NCI-H2196 (cell line): ENCODE data around the gene HDAC10.

Experiments used
- DNase-seq: peaks from one replicate; lab custom pipeline; 2025; ENCODE audit not compliant: unreplicated experiment; lab: John Stamatoyannopoulos, UW

Gene HDAC10

DNA sequence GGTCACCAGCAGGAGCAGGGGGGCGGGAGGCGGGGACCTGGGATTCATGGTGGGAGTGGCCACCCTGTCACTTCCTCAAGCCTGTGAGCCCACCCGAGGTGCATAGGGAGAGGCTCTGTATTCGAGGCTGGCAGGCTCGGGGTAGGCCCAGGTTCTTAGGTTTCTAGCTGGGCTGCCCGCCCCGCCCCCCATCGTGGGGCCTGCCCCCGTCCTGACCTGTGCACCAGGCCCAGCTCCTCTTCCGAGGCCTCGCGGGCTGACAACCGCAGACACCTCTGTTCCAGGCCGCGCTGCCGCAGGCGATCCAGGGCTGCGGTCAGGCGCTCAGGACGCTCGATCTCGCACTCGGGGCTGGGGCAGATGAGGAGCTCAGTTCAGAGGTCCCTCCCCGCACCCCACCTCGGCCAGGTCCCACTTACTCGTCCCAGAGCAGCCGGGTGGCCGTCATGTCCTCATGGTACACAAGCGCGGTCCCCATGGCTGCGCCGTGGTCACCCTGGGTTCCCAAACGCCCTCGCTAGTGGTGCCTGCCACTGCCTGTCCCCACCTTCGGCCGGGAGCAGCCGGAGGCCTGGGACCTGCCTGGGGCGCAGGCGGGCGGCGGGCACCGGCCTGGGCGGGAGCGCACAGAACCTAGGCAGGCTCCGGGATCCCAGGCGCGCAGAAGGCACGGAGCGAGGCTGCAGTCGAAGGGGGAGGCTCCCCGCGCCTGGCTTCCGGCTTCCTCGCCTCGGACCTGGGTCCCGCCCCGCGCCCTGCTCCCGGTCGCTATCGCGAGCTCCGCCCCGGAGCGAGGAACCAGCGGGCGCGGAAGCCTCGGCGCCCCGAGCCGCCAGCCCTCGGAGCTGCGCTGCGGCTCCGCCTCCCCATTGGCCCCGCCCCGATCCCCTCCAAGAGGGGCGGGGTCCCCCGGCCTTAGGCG, at the start of gene HDAC10:
HDAC10 (minus strand) TSS at position 711 of the 922 bp plus-strand sequence; CDS start at position 478, 233 bp downstream.
- peak; percentile 53 for DNase-seq

- DNase-seq = no peak
Measured at GRCh38 chr22:50300620-50301257, 49.7 kb upstream of the HDAC10 start.

- DNase-seq = no peak
Measured at GRCh38 chr22:50299785-50300619, 48.9 kb upstream of the HDAC10 start.

DNA sequence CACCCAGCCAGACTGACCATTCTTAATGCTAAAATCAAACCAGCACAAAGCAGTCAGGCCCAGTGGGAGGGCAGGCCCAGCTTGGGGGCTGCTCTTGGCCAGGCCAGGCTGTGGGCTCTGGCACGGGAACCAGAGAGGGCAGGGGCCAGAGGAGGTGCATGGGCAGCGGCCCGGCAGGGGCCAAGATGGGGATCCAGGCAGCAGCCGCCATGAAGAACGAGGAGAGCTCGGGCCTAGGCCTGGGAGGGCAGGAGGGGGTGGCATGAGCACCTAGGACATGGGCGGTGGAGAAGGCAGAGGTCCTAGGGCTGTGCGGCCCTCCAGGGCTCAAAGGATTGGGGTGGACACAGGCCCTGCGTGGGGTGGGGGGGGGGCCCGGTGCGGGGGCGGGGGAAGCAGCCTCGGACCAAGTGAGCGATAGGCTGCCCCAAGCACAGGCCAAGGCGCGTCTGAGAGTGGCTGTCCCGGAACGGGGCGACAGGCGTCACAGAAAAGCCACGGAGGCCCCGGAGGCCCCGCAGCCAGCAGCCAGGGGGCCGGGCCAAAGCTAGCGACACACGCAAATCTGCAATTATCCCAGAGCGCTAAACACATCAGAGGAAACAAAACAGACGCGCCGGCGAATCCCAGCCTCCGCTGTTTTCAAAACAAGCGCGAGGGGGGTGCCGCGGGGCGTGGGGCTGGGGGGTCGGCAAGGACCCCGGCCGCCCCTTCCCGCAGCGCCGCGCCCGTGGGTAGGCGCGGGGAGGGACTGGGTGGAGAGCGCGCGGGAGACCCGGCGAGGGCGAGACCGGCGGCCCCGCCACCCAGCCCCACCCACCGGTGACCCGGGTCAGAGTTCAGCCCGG, 48.1 kb upstream of the HDAC10 start:
- DNase-seq = no peak

GRCh38 chr22:50298266-50298637, 47.2 kb upstream of the HDAC10 start:
- no peak for DNase-seq

GRCh38 chr22:50297510-50298265, 46.6 kb upstream of the HDAC10 start:
- DNase-seq = no peak

GRCh38 chr22:50296658-50297490, 45.8 kb upstream of the HDAC10 start:
- no peak for DNase-seq

DNA sequence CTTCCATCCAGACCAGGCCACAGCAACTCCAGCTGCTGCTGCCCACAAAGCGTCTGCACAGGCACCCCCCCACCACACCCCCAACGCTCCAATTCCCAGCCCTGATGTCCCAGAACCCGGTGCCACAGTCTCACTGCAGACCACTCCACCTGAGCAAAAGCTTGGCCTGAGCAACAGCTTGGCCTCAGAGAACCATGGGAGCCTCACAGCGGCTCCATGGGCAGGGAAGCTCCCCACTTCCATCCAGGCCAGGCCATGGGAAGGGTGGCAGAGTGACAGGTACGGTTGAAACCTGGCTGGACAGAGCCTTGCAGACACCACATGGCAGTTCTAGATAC, 43.2 kb upstream of the HDAC10 start:
- DNase-seq = no peak

- no peak for DNase-seq
Measured at GRCh38 chr22:50293441-50294318, 42.6 kb upstream of the HDAC10 start.

GRCh38 chr22:50292643-50293440, 41.8 kb upstream of the HDAC10 start:
- DNase-seq = no peak

GRCh38 chr22:50289942-50290630, 39.0 kb upstream of the HDAC10 start:
- DNase-seq = no peak

DNA sequence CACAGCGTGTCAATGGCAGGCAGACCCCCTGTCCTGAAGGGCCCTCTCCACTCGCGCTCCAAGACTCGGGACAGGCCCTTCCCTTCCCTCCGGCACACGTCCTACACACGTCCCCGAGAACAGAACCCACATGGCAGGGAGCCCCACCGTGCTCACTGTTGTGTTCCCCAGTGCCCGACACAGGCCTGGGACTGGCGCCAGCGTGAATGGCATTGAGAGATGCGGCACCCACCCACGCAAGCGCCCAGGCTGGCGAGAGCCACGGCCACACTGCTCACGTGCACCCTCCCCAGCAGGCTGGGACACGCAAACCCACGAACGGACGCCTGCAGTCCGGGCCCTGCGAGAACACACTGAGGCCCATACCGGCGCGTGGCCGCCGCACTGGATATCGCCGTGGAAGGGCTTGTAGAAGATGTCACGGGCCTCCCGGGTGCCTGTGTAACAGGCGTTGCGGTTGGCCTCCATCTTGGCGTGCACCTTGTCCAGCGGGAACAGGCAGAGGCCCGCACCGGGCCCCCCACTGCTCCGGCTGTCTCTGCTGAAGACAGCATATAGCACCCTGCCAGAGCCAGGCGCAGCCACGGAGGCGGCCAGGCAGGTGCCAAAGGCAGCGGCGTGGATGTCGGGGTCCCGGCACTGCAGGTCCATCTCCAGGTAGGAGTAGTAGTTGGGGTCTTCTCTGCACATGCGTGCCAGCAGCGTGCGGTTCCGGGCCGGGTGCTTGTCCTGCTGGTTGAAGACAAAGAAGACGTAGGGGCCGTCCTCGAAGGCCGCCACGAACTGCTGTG, 38.3 kb upstream of the HDAC10 start:
- DNase-seq = no peak

DNA sequence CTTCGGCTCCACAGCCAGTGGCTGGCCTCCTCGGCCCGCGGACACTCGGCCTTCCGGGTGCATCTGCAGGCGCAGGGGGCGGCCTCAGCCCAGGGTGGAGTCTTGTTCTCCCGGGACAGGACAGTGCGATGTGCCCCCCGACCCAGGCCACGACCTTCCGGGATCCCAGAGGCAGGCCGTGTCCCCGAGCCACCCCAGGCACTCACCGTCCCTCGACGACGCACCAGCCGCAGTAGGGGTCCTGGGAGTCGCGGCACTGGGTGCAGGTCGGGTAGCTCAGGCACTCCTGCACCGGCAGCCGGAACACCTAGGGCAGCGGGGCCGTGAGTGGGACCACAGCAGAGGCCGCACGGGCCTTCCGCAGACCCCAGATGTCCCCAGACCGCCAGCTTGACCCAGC, 36.7 kb upstream of the HDAC10 start:
- no peak for DNase-seq

- DNase-seq = no peak
Measured at GRCh38 chr22:50286701-50287318, 35.7 kb upstream of the HDAC10 start.

DNA sequence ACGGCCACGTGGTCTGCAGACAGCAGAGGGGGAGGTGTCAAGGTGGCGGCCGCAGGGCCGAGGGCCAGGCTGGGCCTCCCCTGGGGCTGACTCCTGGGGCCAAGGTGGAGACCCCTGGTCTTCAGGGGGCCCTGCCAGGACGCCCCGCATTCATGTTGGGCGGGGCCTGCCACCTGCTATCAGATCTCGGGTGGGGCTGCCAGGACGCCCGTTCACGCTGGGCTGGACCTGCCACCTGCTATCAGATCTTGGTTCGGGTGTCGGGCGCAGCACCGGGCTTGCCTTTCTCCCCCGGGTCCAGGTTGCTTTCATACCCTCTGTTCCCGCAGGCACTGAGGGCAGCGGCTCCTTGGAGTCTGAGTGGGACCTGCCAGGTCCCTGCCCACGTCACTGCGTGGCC, 35.2 kb upstream of the HDAC10 start:
- no peak for DNase-seq
